ENCODE data around the gene SENP3. TPM values are rescaled to one million over a fixed set of nuclear protein-coding genes. Genes with fewer than 3 reads are reported as not detected.

Gene SENP3
- total and polyA plus RNA-seq, 2 of the 13 experiments (the other 11 are each of a cell fraction or from before 2014, with no cell fraction given) = 55.8 to 75.4 TPM

- TF ChIP-seq ZBTB44 (CRISPR knock-in tag; IDR thresholded peaks at IDR 0.05) = no peak
- no peak for TF ChIP-seq KLF16 (CRISPR knock-in tag; IDR thresholded peaks at IDR 0.05)
- no peak for TF ChIP-seq HHEX (CRISPR knock-in tag; IDR thresholded peaks at IDR 0.05)
- TF ChIP-seq HNRNPK (IDR thresholded peaks at IDR 0.05; ENCODE audit: low read depth, low read length, poor library complexity, severe bottlenecking) = peak; percentile 94
- peak; percentile 38; the same call in 1 of the 2 replicates for TF ChIP-seq PCBP1 (IDR thresholded peaks at IDR 0.05; ENCODE audit: borderline replicate concordance, low read depth, low read length)
- no peak for TF ChIP-seq PAWR (CRISPR knock-in tag; IDR thresholded peaks at IDR 0.05; ENCODE audit: borderline replicate concordance)
- no peak for TF ChIP-seq SUZ12 (IDR thresholded peaks at IDR 0.05; ENCODE audit: low read depth, low read length)
- no peak for TF ChIP-seq ATF6 (CRISPR knock-in tag; conservative IDR thresholded peaks at IDR 0.05)
- TF ChIP-seq SRY (CRISPR knock-in tag; IDR thresholded peaks at IDR 0.05) = 0 out of 2 replicates have a peak, but pooled peaks have one; percentile 80
- peak; percentile 6; the same call in 1 of the 2 replicates for TF ChIP-seq ZNF776 (CRISPR knock-in tag; IDR thresholded peaks at IDR 0.05)
- TF ChIP-seq, protein P1, sequence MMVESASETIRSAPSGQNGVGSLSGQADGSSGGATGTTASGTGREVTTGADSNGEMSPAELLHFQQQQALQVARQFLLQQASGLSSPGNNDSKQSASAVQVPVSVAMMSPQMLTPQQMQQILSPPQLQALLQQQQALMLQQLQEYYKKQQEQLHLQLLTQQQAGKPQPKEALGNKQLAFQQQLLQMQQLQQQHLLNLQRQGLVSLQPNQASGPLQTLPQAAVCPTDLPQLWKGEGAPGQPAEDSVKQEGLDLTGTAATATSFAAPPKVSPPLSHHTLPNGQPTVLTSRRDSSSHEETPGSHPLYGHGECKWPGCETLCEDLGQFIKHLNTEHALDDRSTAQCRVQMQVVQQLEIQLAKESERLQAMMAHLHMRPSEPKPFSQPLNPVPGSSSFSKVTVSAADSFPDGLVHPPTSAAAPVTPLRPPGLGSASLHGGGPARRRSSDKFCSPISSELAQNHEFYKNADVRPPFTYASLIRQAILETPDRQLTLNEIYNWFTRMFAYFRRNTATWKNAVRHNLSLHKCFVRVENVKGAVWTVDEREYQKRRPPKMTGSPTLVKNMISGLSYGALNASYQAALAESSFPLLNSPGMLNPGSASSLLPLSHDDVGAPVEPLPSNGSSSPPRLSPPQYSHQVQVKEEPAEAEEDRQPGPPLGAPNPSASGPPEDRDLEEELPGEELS (CRISPR knock-in tag; IDR thresholded peaks at IDR 0.05) = no peak
- TF ChIP-seq ATF4 (CRISPR knock-in tag; IDR thresholded peaks at IDR 0.05) = 0 out of 4 replicates have a peak, but pooled peaks of 1 of the 2 experiments have one; percentile 30
- peak; percentile 70 for TF ChIP-seq MXD1 (CRISPR knock-in tag; IDR thresholded peaks at IDR 0.05)
- TF ChIP-seq ZNF580 (CRISPR knock-in tag; IDR thresholded peaks at IDR 0.05; ENCODE audit: borderline replicate concordance, low read depth) = no peak
- no peak for TF ChIP-seq ZBTB20 (CRISPR knock-in tag; IDR thresholded peaks at IDR 0.05; ENCODE audit: borderline replicate concordance, low read depth)
- peak; percentile 56 for TF ChIP-seq ZNF543 (CRISPR knock-in tag; IDR thresholded peaks at IDR 0.05)
- TF ChIP-seq ZNF687 (CRISPR knock-in tag; IDR thresholded peaks at IDR 0.05) = peak; percentile 82
Measured at GRCh38 chr17:7561589-7562207, at the start of gene SENP3 (continued).
